ENCODE measurements around the gene TXN2. TPM values are rescaled to one million over a fixed set of nuclear protein-coding genes. Genes with fewer than 3 reads are reported as not detected.
A peak's percentile ranks its signal among the peaks of the same experiment; 100 is the strongest.
"Not testable (repeated sequence)": the region's sequence is repeated elsewhere in the genome, so short reads cannot be mapped to it uniquely, and the experiment has no call there.

Gene TXN2
- total and polyA plus RNA-seq, 3 donors from 2014 or later: 92.4 to 141 (median 95.6) TPM

DNA sequence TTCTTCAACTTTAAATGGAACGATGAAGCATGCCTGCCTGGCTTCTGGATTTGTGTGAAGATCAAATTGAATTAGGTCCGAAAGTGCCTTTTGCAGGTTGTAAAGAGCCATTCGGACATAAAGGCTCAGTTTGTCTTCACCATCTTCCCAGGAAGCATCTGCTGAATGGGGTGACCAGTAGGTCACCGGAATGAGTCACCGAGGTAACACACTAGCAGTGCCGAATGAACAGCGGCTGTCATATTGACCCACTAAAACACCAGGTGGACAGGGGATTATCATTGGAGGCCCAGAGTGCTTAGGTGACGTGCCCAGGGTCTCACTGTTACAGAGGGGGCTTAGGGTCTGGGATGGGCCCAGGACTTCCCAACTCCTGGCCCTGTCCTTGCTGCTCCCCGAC is 50.6 kb downstream of the TXN2 start:
- no peak for TF ChIP-seq POLR2A (IDR thresholded peaks at IDR 0.05)
- TF ChIP-seq, protein P1, sequence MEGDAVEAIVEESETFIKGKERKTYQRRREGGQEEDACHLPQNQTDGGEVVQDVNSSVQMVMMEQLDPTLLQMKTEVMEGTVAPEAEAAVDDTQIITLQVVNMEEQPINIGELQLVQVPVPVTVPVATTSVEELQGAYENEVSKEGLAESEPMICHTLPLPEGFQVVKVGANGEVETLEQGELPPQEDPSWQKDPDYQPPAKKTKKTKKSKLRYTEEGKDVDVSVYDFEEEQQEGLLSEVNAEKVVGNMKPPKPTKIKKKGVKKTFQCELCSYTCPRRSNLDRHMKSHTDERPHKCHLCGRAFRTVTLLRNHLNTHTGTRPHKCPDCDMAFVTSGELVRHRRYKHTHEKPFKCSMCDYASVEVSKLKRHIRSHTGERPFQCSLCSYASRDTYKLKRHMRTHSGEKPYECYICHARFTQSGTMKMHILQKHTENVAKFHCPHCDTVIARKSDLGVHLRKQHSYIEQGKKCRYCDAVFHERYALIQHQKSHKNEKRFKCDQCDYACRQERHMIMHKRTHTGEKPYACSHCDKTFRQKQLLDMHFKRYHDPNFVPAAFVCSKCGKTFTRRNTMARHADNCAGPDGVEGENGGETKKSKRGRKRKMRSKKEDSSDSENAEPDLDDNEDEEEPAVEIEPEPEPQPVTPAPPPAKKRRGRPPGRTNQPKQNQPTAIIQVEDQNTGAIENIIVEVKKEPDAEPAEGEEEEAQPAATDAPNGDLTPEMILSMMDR (IDR thresholded peaks at IDR 0.05): no peak
- WGBS, 2 donors: 86 to 94% methylated on average over 5 to 9 of the region's 9 CpGs
- DNase-seq: no peak
- no peaks in the 10 kb centered on the region for H3K36me3 ChIP-seq (ENCODE audit: low read depth, missing control alignments)
- H3K4me3 ChIP-seq: no peak overlapping the region
- H3K4me1 ChIP-seq: peaks cover 14% of the 10 kb centered on the region
- H3K9me3 ChIP-seq: no peaks in the 10 kb centered on the region
- H3K27me3 ChIP-seq: no peaks in the 10 kb centered on the region
- H3K27ac ChIP-seq: no peak overlapping the region
- intact Hi-C loops (cut with DNase I; ENCODE audit: low total_unique reads): no loop called here

DNA sequence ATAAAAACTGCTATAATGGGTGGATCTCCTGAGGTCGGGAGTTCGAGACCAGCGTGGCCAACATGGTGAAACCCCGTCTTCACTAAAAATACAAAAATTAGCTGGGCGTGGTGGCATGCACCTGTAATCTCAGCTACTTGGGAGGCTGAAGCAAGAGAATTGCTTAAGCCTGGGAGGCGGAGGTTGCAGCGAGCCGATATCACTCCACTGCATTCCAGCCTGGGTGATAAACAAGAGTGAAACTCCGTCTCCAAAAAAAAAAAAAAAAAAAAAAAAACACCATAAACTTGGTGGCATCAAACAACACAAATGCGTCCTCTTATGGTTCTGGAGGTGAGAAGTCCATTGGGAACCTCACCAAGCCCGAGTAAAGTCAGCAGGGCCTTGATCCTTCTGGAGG is 53.5 kb downstream of the TXN2 start:
- H3K27me3 ChIP-seq; H3K4me3 ChIP-seq; H3K27ac ChIP-seq; H3K36me3 ChIP-seq (ENCODE audit: low read depth, missing control alignments); intact Hi-C loops (cut with DNase I; ENCODE audit: low total_unique reads); H3K9me3 ChIP-seq; H3K4me1 ChIP-seq; DNase-seq: not testable (repeated sequence)
- 79 to 85% methylated on average over 11 of the region's 11 CpGs for WGBS, 2 donors

DNA sequence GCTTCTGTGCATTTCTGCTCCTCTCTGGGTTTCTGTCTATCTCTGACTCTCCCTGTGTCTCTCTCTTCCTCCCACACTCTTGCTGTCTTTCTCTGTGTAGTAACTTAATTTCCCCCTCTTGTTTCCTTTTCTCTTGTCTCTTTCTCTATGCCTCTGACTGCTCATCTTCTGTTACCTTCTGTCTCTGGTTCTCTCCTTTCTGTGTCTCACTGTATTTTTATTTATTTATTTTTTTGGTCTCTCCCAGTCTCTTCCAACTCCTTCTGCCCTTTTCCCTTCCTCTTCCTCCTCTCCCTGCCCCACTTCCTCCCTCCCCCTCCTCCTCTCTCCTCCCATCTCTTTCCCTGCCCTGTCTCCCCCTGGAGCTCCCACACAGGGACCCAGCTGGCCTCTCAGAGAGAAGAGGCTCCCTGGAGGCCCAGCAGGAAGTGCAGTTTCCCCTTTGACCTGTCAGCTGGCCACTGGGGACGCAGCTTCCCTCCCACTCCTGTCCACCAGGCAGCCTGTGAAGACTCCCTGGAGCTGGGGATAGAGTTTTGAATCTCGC is 55.4 kb downstream of the TXN2 start:
- H3K27me3 ChIP-seq: no peaks in the 10 kb centered on the region
- no peak overlapping the region for H3K4me3 ChIP-seq
- H3K36me3 ChIP-seq (ENCODE audit: low read depth, missing control alignments): no peaks in the 10 kb centered on the region
- H3K9me3 ChIP-seq: no peaks in the 10 kb centered on the region
- TF ChIP-seq POLR2A (IDR thresholded peaks at IDR 0.05): no peak
- TF ChIP-seq, protein P1 (IDR thresholded peaks at IDR 0.05): no peak
- intact Hi-C loops (cut with DNase I; ENCODE audit: low total_unique reads): no loop called here
- 38 to 60% methylated on average over 2 of the region's 2 CpGs for WGBS, 2 donors
- no peak for DNase-seq
- H3K27ac ChIP-seq: peak overlapping the region in 1 of 2 donors; percentile 44
- peaks cover 9% of the 10 kb centered on the region for H3K4me1 ChIP-seq

DNA sequence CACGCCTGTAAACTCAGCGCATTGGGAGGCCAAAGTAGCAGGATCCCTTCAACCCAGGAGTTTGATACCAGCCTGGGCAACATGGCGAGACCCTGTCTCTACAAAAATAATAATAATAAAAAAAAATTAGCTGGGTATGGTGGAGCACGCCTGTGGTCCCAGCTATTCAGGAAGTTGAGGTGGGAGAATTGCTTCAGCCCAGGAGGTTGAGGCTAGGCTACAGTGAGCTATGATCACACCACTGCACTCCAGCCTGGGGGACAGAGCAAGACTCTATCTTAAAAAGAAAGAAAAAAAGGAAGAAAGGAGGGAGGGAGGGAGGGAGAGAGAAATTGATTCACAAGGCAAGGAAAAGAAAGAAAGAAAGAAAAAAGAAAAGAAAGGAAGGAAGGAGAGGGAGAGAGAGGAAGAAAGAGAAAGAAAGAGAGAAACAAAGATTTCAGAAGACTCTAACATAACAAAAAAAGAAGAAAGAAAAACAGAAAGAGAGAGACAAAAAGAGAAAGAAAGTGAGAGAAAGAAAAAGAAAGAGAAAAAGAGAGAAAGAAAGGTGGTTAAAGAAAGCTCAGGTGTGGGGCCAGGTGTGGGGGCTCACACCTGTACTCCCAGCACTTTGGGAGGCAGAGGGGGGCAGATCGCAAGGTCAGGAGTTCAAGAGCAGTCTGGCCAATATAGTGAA is 56.4 kb downstream of the TXN2 start:
- no peak for DNase-seq
- Histone ChIP-seq H3K27me3 (no peaks in the 10 kb centered on the region), H3K4me1 (peaks cover 9% of the 10 kb centered on the region), H3K9me3 (no peaks in the 10 kb centered on the region), H3K4me3 (no peak overlapping the region), H3K36me3 (ENCODE audit: low read depth, missing control alignments) (no peaks in the 10 kb centered on the region), H3K27ac (no peak overlapping the region)
- intact Hi-C loops (cut with DNase I; ENCODE audit: low total_unique reads): no loop called here
- TF ChIP-seq, protein P1 (IDR thresholded peaks at IDR 0.05): no peak
- TF ChIP-seq POLR2A (IDR thresholded peaks at IDR 0.05): no peak
- WGBS, 2 donors: 93 to 95% methylated on average over 5 of the region's 5 CpGs

DNA sequence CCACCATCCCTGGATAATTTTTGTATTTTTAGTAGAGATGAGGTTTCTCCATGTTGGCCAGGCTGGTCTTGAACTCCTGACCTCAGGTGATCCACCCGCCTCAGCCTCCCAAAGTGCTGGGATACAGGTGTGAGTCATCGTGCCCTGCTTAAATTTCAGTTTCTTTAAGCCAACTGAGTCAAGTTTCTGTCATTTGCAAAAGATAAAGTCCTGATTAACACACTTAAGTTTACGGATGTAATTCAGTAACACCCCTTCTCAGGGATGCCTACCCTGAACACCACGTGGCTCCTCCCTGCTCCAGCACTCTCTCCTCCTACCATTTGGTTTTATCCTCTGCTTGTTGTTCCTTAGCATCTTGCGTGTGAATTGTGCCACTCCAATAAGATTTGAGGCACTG is 57.0 kb downstream of the TXN2 start:
- intact Hi-C loops (cut with DNase I; ENCODE audit: low total_unique reads); H3K27ac ChIP-seq; H3K4me1 ChIP-seq; H3K9me3 ChIP-seq; H3K27me3 ChIP-seq; DNase-seq; H3K36me3 ChIP-seq (ENCODE audit: low read depth, missing control alignments); H3K4me3 ChIP-seq: not testable (repeated sequence)
- 85 to 90% methylated on average over 5 of the region's 5 CpGs for WGBS, 2 donors
